COLO668 (cell line): ENCODE results near the gene PIM3.

Experiments used
- DNase-seq: peaks from one replicate; lab custom pipeline; 2025; ENCODE audit not compliant: unreplicated experiment; lab: John Stamatoyannopoulos, UW

Gene PIM3

DNA sequence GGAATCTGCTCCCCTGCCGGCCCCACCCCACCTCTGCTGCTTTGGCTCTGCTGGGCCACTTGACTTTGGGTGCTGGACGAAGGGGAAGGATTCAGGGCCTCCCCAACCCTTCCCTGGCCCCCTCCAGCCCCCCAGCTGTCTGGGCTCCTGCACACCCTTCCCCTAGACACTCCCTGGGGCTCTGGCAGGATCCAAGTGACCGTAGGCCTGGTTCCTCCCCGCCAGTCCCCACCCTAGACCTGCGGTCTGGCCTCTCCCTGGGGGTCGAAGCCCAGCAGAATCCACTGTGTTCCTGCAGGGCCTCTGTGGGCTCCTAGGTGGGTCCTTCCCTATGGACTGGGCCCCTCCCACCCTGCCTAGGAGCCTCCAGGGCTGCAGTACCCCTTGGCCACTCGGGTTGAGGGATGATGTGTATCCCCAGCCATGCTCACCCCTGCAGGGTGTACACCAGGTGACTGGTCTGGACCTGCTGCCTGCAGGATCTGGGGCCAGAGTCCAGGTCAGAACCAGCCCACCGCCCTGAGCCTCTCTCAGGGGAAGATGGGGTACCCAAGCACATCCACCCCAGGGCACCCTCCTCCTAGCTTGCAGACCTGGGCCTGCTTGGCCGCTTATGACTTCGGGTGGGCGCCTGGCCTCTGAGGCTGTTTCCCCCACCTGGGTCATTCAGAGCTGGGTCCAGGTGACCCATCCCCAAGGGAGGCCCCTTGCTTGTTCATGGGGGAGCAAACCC is 5.6 kb downstream of the PIM3 start:
- no peak for DNase-seq

DNA sequence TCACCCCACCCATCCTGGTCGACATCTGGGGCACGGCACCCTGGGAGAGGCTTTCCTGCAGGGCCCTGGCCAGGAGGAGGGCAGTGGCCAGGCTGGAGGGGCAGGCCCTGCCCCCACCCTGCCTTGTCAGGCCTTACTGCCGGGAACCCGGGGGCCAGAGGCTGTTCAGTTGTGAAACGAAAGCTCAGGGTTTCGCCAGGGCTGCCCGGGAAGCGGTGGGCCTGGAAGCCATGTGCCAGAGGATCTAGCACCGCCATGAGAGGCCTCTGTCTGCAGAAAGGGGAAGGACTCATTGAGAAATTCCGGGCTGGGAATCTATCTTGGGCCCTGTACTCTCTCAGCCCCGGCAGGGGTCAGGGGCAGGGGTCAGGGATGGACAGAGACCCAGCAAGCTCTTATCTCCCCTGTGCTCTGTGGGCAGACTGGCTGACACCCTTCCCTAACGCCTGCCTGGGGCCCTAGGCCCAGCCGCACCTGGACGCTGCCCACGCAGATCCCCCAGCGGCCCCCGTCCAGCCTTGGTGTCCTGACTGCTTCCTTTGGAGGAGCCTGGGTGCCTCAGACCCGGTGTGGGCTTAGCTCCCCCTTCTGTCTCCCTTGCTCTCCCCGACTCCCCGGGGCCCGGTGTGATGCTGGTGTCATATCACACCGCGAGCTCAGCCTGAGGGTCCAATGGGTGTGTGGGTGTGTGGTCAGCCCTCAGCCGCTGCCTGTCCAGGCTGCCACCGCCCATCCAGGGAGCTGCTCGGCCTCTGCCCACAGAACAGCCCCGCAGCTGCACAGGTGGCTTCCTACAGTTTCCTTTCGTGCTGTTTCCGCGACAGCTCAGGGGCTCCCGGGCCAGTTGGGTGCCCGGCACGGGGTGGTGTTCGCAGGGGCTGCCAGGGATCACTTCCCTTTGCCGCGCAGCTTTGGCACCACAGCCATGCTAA is 6.5 kb downstream of the PIM3 start:
- no peak for DNase-seq

DNA sequence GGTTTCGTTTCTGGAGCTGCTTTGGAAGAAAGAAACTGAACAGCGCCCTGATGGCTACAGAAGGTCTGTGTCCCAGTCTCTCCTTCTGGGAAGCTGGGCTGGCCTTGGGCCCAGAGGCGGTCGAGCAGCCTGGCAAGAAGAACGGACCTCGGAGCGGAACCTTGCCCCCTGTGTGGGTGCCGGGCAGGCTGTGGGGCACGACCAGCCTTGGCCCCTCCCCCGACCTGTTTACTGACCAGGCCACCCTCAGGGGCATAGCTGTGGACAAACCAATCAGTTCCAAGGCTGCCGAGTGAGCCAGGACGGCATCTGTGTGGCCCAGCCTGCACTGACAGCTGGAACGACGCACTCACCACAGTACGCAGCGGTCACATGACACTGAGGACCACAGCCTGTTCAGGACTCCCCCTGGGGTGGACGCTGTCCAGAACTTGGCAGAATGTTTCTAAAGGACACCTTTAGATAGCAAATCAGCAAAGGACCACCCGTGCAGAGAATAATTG is 7.2 kb downstream of the PIM3 start:
- no peak for DNase-seq

DNA sequence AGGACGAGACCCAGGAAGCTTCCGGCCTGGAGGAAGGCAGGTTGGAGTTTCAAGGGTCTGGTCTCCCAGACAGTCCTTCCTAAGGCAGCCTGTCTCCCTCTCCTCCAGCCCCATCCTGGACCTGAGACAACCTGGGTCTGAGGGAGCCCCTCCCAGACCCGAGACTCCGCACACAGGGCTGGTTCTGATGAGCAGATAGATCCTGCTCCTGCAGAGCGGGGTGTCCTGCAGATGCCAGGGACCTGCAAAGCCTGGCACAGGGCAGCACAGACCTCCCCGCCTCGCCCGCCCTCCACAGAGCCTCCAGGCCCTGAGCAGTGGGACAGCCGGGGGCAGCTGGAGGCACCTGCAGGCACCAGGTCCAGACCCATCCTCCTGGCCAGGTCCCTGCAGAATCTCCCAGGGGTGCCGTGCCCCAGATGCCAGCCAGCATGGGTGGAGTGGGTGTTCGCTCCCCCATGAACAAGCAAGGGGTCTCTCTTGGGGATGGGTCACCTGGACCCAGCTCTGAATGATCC is 7.8 kb downstream of the PIM3 start:
- no peak for DNase-seq

DNA sequence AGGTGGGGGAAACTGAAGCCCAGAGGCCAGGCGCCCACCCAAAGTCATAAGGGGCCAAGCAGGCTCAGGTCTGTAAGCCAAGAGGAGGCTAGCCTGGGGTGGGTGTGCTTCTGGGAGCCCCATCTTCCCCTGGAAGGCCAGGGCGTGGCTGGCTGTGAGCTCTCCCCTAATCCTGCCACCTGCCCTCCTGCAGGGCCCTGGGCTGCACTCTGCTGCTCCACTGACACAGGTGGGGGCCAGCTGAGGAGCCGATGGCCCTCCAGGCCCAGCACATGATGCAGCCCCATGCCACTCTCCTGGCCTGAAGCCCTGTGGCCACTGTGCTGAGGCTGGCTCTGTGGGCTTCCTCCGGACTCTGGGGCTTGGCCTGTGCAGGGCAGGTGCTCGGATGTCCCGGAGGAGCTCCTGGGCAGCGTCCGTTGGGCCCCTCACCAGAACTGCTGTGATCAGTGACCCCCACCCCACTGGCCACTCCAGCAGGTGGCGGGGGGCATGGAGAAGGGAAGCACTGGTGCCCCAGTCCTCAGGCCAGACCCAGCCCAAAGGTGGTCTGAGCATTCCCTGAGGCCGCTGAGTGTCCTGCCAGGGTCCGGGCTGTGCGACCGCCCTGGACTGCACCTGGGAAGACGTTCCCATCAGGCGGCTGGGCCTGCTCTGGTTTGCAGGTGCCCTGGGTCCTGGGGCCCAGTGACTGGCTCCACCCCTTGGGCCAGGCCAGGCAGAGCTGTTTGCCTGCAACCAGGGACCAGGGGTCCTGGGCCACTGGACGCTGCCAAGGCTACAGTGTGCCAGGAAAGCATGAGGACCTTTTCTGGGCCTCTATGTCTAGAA is 8.5 kb downstream of the PIM3 start:
- DNase-seq: no peak

DNA sequence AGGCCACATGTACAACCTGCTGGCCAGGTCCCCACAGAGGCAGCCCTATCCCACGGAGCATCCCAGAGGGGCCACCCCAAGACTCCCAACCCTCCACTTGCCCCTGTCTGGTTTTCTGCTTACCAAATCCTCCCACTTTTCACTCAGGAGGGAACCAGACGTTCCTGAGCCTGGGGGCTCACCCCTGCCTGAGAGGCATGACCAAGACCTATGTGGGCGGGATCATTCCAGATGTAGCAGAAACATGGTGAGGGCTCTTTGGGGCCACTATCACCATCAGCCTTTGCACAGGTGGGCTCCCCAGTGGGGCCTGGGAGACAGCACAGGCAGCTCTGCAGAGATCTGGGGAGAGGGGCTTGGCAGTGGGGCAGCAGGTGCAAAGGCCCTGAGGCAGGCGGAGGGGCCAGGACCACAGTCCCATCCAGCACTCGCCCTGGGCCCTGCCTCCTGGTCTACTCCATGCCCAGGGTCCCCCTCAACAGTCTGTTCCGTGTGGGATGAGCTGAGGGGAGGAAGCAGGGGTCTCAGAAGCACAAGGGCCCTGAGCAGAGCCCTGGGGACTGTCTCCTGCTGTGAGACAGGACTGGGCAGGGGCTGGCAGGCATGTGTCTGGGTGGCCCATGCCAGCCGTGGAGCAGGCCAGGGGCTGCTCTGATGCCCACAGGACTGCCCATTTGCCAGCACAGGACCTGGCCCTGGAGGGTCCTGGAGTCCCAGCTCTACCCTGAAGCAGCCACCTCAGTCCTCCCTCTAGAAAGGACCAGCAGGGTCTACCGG is 9.4 kb downstream of the PIM3 start:
- DNase-seq: no peak

DNA sequence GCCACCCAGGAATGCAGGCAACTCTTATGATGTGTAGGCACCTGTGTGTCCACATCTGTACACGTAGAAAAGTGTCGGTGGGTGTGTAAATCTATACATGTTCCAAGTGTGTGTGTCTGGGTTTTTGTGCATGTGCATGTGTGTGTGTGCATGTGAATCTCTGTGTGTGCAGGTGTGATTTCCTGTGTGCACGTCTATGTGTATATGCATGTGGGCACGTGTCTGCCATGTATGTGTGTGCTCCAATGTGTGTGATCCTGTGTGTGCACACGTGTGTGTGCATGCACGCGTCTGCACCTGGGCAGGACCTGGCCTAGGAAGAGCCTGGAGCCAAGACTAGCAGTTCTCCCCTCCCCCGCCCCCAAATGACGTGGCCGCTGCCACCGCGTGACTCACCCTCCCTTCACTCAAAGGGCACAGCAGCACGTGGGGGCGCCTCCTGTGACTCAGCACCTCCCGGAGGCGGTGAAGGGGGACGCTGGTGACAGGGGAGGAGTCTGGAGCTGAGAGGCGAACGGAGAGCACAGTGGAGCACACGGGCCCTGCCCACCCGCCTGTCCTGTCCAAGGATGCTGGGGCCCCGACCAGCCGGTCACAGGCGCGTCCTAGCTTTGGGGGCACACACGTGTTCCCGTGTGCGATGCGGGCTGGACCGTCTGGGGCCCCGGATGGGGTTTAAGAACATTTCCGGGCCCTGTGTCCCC is 10.1 kb downstream of the PIM3 start:
- peak; percentile 96 for DNase-seq

DNA sequence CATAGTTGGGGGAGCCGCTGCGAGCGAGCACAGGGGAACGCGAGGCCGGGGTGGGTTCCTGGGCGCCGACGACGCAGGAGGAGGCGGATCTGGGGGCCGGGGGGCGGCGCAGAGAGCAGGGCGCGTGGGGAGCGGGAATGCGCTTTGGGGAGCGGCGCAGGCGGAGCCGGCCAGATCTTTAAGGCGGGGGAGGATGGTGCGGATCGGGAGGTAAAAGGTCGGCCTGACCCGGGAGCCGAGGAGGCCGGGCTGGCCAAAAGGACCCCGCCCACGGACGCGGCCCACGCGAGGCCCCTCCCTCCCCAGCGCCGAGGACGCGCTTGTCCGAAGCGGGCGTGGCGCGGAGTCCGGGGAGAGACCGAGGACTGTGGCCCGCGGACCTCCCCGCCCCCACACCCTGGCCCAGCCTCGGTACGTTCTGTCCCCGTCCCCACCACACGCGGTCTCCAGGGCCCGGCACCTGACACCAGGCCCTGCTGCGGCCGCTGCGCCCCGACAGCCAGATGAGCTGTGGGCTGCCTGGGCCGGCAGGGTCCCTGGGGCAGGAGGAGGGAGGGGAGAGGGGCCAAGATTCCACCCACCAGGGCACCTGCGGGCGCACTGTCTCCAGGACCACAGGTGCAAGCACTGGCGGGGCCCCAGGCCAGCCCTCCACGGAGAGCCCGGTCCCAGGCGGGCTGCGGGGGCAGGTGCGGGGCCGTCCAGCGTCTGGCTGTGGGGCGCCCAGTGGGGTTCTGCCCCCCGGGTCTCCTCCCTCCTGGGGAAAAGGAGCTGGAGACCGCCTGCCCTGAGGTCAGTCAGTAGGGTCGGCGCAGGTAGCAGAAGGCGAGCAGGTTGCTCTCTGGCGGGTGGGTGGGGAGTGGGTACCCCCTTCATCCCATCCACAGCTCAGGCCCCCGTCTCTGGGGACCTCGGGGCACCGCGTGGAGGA is 10.9 kb downstream of the PIM3 start:
- DNase-seq: peak; percentile 64

DNA sequence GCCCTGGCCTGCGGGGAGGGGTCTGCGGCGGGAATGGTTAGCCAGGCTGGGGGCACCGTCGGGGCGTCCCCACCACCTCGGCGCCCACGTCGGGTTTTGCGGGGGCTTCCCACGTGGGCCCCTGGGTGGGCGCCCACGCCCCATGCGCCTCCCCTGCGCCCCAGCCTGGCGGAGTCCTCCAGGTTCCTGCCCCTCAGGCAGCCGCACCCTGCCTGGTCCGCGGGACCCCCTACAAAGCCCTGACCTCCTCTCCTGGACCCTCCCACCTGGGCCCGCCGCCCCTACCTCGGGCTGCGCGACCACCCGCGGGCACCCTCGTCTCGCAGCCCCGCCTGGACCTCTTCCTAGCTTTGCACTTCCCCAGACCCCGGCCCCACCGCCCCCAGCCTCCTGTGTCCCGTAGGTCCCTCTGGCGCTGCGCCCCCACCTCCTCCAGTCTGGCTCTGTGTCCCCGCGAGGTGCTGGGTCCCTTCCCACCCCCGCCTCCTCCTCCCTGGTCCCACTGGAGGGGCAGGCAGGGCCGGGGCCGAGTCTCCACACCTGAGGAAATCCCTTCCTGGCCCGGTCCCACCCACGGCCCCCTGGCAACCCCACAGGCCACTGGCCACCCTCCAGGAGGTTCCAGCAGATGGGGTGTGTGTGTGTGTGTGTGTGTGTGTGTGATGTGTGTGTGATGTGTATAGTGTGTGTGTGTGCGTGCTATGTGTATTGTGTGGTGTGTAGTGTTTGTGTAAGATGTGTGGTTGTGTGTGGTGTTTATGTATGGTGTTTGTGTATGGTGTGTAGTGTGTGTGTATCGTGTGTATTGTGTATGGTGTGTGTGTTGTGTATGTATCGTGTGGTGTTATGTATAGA is 11.8 kb downstream of the PIM3 start:
- DNase-seq: no peak

DNA sequence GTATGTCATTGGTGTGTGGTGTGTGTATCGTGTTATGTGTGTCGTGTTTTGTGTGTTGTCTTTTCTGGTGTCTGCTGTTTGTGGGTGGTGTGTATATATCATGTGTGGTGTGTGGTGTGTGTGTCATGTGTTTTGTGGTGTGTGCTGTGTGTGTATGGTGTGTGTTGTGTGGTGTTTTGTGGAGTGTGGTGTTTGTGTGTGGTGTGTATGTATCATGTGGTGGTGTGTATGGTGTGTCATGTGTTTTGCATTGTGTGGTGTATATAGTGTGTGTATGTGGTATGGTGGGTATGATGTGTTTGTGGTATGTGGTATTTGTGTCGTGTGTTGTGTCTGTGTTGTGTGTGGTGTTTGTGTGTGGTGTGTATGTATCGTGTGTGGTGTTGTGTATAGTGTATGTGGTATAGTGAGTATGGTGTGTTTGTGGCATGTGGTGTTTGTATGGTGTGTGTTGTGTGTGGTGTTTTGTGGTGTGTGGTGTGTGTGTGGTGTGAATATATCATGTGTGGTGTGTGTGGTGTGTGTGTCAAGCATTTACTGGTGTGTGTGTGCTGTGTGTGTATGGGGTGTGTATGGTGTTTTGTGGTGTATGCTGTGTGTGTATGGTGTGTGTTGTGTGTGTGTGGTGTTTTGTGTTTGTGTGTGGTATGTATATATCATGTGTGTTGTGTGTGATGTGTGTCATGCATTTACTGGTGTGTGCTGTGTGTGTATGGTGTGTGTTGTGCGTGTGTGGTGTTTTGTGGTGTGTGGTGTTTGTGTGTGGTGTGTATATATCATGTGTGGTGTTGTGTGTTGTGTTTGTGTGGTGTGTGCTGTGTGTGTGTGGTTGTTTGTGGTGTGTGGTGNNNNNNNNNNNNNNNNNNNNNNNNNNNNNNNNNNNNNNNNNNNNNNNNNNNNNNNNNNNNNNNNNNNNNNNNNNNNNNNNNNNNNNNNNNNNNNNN is 12.7 kb downstream of the PIM3 start:
- DNase-seq: no peak

DNA sequence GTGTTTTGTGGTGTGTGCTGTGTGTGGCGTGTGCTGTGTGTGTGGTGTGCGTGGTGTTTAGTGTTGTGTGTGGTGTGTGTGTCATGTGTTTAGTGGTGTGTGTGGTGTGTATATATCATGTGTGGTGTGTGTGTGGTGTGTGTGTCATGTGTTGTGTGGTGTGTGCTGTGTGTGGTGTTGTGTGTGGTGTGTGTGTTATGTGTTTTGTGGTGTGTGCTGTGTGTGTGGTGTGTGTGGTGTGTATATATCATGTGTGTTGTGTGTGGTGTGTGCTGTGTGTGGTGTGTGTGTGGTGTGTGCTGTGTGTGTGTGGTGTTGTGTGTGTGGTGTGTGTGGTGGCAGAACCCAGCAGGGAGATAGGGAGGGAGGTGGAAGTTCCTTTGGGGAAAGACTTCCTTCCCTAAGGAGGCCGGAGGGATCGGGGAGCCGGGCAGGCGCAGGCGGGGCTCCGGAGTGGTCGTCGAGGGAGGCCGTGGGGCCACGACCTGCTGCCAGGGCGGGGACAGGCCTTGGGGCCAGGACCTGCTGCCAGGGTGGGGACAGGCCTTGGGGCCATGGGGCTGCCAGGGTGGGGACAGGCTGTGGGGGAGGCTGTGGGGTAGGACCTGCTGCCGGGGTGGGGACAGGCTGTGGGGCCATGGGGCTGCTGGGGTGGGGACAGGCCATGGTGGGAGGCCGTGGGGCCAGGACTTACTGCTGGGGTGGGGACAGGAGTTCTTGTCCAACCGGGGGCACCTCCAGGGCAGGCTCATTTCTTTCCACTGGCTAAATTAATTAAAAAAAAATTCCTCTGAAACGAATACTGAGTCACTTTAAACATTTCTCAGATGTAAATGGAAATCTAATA is 15.2 kb downstream of the PIM3 start:
- DNase-seq: no peak

DNA sequence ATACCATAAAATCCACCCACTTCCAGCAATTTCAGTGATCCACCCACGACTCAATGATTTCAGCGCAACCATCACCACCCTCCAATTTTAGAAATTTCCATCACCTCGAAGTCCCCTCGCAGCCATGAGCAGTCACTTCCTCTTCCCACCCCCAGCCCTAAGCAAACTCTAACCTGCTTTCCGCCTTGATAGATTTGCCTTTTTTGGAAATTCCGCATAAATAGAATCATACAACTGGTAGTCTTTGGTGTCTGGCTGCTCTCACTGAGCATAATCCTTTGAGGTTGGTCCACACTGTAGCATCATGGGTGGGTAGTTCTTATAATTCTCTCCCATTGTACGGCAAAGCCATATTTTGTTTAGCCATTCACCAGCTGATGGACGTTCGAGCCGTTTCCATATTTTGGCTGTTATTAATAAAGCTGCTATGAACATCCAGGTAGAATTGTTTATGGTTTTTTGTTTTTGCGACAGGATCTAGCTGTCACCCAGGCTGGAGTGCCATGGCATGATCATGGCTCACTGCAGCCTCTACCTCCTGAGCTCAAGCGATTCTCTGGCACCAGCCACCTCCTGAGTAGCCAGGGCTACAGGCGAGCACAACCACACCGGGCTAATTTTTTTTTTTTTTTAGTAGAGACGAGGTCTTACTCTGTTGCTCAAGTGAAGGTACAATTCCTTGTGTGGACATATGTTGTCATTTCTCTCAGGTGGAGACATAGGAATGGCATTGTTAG is 16.0 kb downstream of the PIM3 start:
- no peak for DNase-seq

DNA sequence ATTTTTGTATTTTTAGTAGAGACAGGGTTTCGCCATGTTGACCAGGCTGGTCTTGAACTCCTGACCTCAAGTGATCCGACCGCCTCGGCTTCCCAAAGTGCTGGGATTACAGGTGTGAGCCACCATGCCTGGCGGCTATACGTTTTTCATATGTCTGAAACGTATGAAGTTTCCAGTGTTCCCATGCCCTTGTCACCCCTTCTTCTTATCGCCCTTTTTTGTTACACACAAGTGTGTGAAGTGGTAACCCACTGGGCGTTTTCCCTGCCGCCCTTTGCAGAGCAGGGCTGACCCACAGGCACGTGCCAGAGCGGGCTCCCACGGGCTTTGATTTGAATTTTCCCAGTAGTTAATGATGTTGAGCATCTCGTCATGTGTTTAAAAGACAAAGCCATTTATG is 17.0 kb downstream of the PIM3 start:
- no peak for DNase-seq

DNA sequence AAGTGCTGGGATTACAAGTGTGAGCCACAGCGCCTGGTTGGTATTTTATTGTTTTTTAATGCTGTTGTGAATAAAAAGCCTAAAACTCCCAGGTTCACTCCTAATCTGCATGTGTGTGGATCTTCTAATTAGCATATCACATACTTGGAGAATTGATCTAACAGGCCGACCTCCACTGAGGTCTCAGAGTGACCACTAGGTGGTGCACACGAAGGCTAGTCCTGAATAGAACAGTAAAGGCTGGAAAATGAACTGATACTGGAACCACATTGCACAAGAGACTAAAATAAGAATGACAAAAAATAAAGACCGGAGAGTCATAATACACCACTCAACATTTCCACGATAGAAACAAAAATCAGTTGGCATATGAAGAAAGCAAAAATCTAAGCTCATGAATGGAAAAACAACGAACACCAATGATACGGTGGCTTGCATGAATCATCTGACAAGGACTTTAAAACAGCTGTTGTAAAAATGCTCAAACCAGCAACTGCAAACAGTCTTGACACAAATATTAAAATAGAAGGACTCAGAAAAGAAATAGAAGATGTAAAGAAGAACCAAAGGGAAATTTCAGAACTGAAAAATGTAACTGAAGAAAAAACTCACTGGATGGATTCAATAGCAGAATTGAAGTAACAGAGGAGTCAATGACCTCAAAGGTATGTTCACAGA is 19.2 kb downstream of the PIM3 start:
- DNase-seq: peak; percentile 51
